PC-3 (cell line): ENCODE data around the gene RAB1A. TPM values are rescaled to one million over a fixed set of nuclear protein-coding genes. Genes with fewer than 3 reads are reported as not detected.

Experiments used
- ATAC-seq: fragments of 200-7000 bp; cut with Tn5 transposase; 2 replicates; pipeline ENCODE4 v1.9.1; 2020; ENCODE audit warnings: mild to moderate bottlenecking, moderate library complexity
- BruUV-seq: library from RNA; stranded (reverse); fragments of 400-500 nt; replicated peaks from 2 replicates; lab custom pipeline; 2021; lab: Mats Ljungman, UMichigan
- CTCF ChIA-PET: fragments of 300-600 bp; sonication (Branson Sonifier 250); formaldehyde crosslinking; loops from one replicate; lab custom pipeline; 2022; ENCODE audit warnings: antibody characterized with exemption; lab: Charles Lee
- POLR2A ChIA-PET: fragments of 300-600 bp; sonication (Branson Sonifier 250); formaldehyde crosslinking; loops from one replicate; lab custom pipeline; 2022; ENCODE audit warnings: antibody characterized with exemption; ENCODE audit not compliant: unreplicated experiment; lab: Charles Lee
- DNase-seq: peaks from one replicate; pipeline ENCODE4 v3.0.0-alpha.2; 2015
- H2AFZ ChIP-seq: fragments of 300-600 bp; sonication (generic); 2 replicates; pipeline ENCODE4 v1.6.0; 2016; ENCODE audit warnings: antibody characterized with exemption, low read length
- H3F3A ChIP-seq: fragments of 300-600 bp; sonication (generic); one replicate; pipeline ENCODE4 v1.6.0; 2017; ENCODE audit warnings: antibody characterized with exemption, low read length, control low read depth, mild to moderate bottlenecking; ENCODE audit not compliant: unreplicated experiment
- H3K27ac ChIP-seq: fragments of 300-600 bp; sonication (generic); 2 replicates; pipeline ENCODE4 v1.5.1; 2016; ENCODE audit warnings: mild to moderate bottlenecking, low read length
- H3K27me3 ChIP-seq: fragments of 300-600 bp; sonication (generic); 2 replicates; pipeline ENCODE4 v1.6.1; 2016; ENCODE audit warnings: low read length, mixed read lengths
- H3K36me3 ChIP-seq: fragments of 300-600 bp; sonication (generic); 2 replicates; pipeline ENCODE4 v1.6.1; 2016; ENCODE audit warnings: low read depth, mixed run types, low read length, mixed read lengths
- H3K4me1 ChIP-seq: fragments of 300-600 bp; sonication (generic); 2 replicates; pipeline ENCODE4 v1.5.1; 2016; ENCODE audit warnings: low read length; ENCODE audit not compliant: insufficient read depth
- H3K4me2 ChIP-seq: fragments of 300-600 bp; sonication (generic); 2 replicates; pipeline ENCODE4 v1.6.0; 2016; ENCODE audit warnings: low read length
- H3K4me3 ChIP-seq: fragments of 300-600 bp; sonication (generic); 2 replicates; pipeline ENCODE4 v1.5.1; 2016; ENCODE audit warnings: mild to moderate bottlenecking, low read length, mixed read lengths
- H3K79me2 ChIP-seq: fragments of 300-600 bp; sonication (generic); 2 replicates; pipeline ENCODE4 v1.6.1; 2017; ENCODE audit warnings: low read length, mixed read lengths
- H3K9ac ChIP-seq: fragments of 300-600 bp; sonication (generic); 2 replicates; pipeline ENCODE4 v1.6.0; 2016; ENCODE audit warnings: mild to moderate bottlenecking, low read length
- H3K9me2 ChIP-seq: fragments of 300-600 bp; sonication (generic); replicated peaks from 2 replicates; pipeline ENCODE4 v1.6.1; 2016; ENCODE audit warnings: mixed run types, low read length, mixed read lengths
- H3K9me3 ChIP-seq: fragments of 300-600 bp; sonication (generic); 2 replicates; pipeline ENCODE4 v1.6.1; 2016; ENCODE audit warnings: low read length, mixed read lengths
- H4K20me1 ChIP-seq: fragments of 300-600 bp; sonication (generic); 2 replicates; pipeline ENCODE4 v1.6.1; 2016; ENCODE audit warnings: low read length, mixed read lengths
- CTCF ChIP-seq: fragments of 300-600 bp; sonication (generic); conservative IDR thresholded peaks from 2 replicates; pipeline ENCODE4 v1.5.1; 2017; ENCODE audit warnings: antibody characterized with exemption, low read depth, mild to moderate bottlenecking, low read length
- EZH2 ChIP-seq: fragments of 300-600 bp; sonication (generic); IDR thresholded peaks from one replicate; pipeline ENCODE4 v1.6.1; 2017; ENCODE audit warnings: antibody characterized with exemption, mild to moderate bottlenecking, low read length; ENCODE audit not compliant: unreplicated experiment
- EZH2phosphoT487 ChIP-seq: fragments of 300-600 bp; sonication (generic); IDR thresholded peaks from 2 replicates; pipeline ENCODE4 v1.6.1; 2018; ENCODE audit warnings: mild to moderate bottlenecking, antibody characterized with exemption, low read length, borderline replicate concordance
- intact Hi-C: fragments of 100-400 bp; cut with micrococcal nuclease; formaldehyde crosslinking; loops from 2 replicates; pipeline ENCODE4 v1.9.0; 2023
- total RNA-seq: library from RNA; depleted of rRNA; stranded (reverse); fragments of >200 nt; gene quantifications from 2 replicates; pipeline ENCODE4 v1.2.3, GENCODE V29; 2014

Gene RAB1A
- total RNA-seq, 1 experiment from 2014 or later, result 96.9 TPM

GRCh38 chr2:65101071-65101470, 28.8 kb downstream of the RAB1A start:
- TF ChIP-seq EZH2phosphoT487 (no peak), CTCF (no peak), EZH2 (no peak)
- ChIA-PET POLR2A (no interaction called here), CTCF (no interaction called here)
- Histone ChIP-seq H3K9me2 (no peaks in the 10 kb centered on the region), H3K9ac (no peak overlapping the region), H2AFZ (no peak overlapping the region), H3K27ac (no peak overlapping the region), H3K4me1 (no peaks in the 10 kb centered on the region), H3K4me3 (no peak overlapping the region), H3K27me3 (no peaks in the 10 kb centered on the region), H3K36me3 (peaks cover 60% of the 10 kb centered on the region), H3K79me2 (peaks cover 76% of the 10 kb centered on the region), H3K4me2 (no peak overlapping the region), H3F3A (peaks cover 4% of the 10 kb centered on the region), H3K9me3 (no peaks in the 10 kb centered on the region), H4K20me1 (peaks cover 31% of the 10 kb centered on the region)
- intact Hi-C loops, result no loop called here
- no TSS peak for BruUV-seq
- no peak for DNase-seq
- ATAC-seq, result no peak

GRCh38 chr2:65098741-65099140, 31.2 kb downstream of the RAB1A start:
- intact Hi-C loops, result no loop called here
- Histone ChIP-seq H3K9ac (no peak overlapping the region), H3K36me3 (peaks cover 57% of the 10 kb centered on the region), H3K4me2 (no peak overlapping the region), H3K79me2 (peaks cover 67% of the 10 kb centered on the region), H3K27me3 (no peaks in the 10 kb centered on the region), H3F3A (peaks cover 4% of the 10 kb centered on the region), H3K4me3 (no peak overlapping the region), H3K9me3 (no peaks in the 10 kb centered on the region), H3K9me2 (no peaks in the 10 kb centered on the region), H3K4me1 (no peaks in the 10 kb centered on the region), H3K27ac (no peak overlapping the region), H4K20me1 (peaks cover 19% of the 10 kb centered on the region), H2AFZ (no peak overlapping the region)
- DNase-seq, result no peak
- no TSS peak for BruUV-seq
- ChIA-PET CTCF (no interaction called here), POLR2A (interaction anchor here (0.6 kb wide), 1 partner anchor 74 kb away, joined by 7 read pairs; no protein-coding TSS in a partner anchor)
- no peak for ATAC-seq
- TF ChIP-seq CTCF, result no peak
- TF ChIP-seq EZH2, result no peak
- no peak for TF ChIP-seq EZH2phosphoT487

- Histone ChIP-seq H3K4me3 (no peak overlapping the region), H3F3A (peaks cover 4% of the 10 kb centered on the region), H3K36me3 (peaks cover 55% of the 10 kb centered on the region), H3K4me1 (no peaks in the 10 kb centered on the region), H2AFZ (no peak overlapping the region), H3K9ac (no peak overlapping the region), H3K4me2 (no peak overlapping the region), H4K20me1 (peaks cover 19% of the 10 kb centered on the region), H3K79me2 (peaks cover 68% of the 10 kb centered on the region), H3K27ac (no peak overlapping the region), H3K9me2 (no peaks in the 10 kb centered on the region), H3K9me3 (no peaks in the 10 kb centered on the region), H3K27me3 (no peaks in the 10 kb centered on the region)
- CTCF ChIA-PET, result no interaction called here
- no TSS peak for BruUV-seq
- TF ChIP-seq CTCF (no peak), EZH2 (no peak), EZH2phosphoT487 (no peak)
- ATAC-seq (no peak), DNase-seq (no peak)
- intact Hi-C loops, result no loop called here
- POLR2A ChIA-PET, result no interaction called here
Observed at GRCh38 chr2:65097844-65098243, 32.1 kb downstream of the RAB1A start.
